Endothelial cell (in vitro differentiated cells): ENCODE data around the gene SLC25A25. TPM values are rescaled to one million over a fixed set of nuclear protein-coding genes. Genes with fewer than 3 reads are reported as not detected.

Experiments
- DNase-seq: peaks from one replicate; pipeline ENCODE4 v3.0.0; 2021; ENCODE audit warnings: low spot score
- H3K27ac Mint-ChIP-seq: one replicate; pipeline ENCODE4 v1.8.0; 2021; ENCODE audit warnings: mixed read lengths, inconsistent platforms; ENCODE audit not compliant: unreplicated experiment
- H3K27me3 Mint-ChIP-seq: one replicate; pipeline ENCODE4 v1.8.0; 2021; ENCODE audit warnings: mild to moderate bottlenecking, moderate library complexity, mixed read lengths, inconsistent platforms; ENCODE audit not compliant: unreplicated experiment
- H3K36me3 Mint-ChIP-seq: one replicate; pipeline ENCODE4 v1.8.0; 2021; ENCODE audit warnings: mild to moderate bottlenecking, low read depth, mixed read lengths, inconsistent platforms; ENCODE audit not compliant: unreplicated experiment
- H3K4me1 Mint-ChIP-seq: one replicate; pipeline ENCODE4 v1.8.0; 2021; ENCODE audit warnings: mild to moderate bottlenecking, mixed read lengths, inconsistent platforms; ENCODE audit not compliant: unreplicated experiment
- H3K4me3 Mint-ChIP-seq: one replicate; pipeline ENCODE4 v1.8.0; 2021; ENCODE audit warnings: mild to moderate bottlenecking, mixed read lengths, inconsistent platforms; ENCODE audit not compliant: unreplicated experiment
- H3K9me3 Mint-ChIP-seq: one replicate; pipeline ENCODE4 v1.8.0; 2021; ENCODE audit warnings: mixed read lengths, inconsistent platforms; ENCODE audit not compliant: unreplicated experiment
- total RNA-seq: library from RNA; stranded (reverse); fragmentation: NEBNext Ultra II Directional; extraction: Animal tissue kit (Norgen Biotek cat#: 25700); gene quantifications from one replicate; pipeline ENCODE4 v1.2.1, GENCODE V29; 2021; ENCODE audit not compliant: unreplicated experiment
- TF ChIP-seq, protein P1 (sequence below): fragments of 200-600 bp; sonication (generic); IDR thresholded peaks from one replicate; pipeline ENCODE4 v1.5.0; 2021; ENCODE audit warnings: antibody characterized with exemption; ENCODE audit not compliant: unreplicated experiment

Gene SLC25A25
- total RNA-seq, 1 donor from 2014 or later = 8.5 TPM

DNA sequence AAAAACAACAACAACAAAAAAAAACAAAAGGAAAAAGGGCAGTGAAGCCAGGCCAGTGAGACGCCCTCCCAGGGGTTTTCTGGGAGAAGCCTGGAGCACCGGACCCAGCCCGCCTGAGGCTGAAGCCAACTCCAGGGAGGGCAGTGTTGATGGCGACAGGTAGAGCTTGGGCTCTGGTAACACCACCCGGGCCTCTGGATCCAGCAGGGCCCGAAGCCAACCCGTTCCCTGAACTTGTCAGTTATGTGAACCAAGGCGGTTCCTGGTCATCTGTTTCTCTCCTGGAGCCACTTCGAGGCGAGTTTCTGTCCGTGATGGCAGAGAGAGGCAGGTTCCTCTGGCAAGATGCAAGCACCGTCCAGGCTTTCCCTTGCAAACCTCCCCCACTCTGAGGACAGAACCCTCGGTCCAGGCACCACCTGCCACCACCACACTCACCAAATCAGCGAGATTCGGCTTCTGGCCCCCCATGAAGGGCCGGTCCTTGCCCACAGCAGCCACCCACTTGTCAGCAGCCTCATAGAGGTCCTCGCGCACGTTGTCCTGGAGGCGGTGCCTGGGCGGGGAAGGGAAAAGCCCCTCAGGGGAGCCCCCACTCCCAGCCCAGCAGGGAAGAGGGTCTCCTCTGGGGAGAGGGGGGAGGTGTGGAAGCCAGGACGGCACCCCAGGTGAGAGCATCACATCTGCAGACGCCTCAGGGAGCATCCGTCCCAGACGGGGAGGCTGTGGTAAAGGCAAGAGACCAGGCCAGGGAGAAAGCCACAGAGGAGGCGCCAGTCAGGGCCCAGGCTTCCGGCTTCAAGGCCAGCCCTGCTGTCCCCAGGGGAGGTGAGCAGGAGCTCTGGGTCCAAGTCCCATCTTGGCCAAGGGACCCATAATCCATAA, 54.1 kb downstream of the SLC25A25 start:
- Mint-ChIP-seq H3K9me3 (no peaks in the 10 kb centered on the region), H3K27ac (no peak overlapping the region), H3K27me3 (peaks cover 2% of the 10 kb centered on the region), H3K4me1 (peaks cover 11% of the 10 kb centered on the region), H3K4me3 (no peak overlapping the region), H3K36me3 (peaks cover 3% of the 10 kb centered on the region)
- TF ChIP-seq, protein P1, sequence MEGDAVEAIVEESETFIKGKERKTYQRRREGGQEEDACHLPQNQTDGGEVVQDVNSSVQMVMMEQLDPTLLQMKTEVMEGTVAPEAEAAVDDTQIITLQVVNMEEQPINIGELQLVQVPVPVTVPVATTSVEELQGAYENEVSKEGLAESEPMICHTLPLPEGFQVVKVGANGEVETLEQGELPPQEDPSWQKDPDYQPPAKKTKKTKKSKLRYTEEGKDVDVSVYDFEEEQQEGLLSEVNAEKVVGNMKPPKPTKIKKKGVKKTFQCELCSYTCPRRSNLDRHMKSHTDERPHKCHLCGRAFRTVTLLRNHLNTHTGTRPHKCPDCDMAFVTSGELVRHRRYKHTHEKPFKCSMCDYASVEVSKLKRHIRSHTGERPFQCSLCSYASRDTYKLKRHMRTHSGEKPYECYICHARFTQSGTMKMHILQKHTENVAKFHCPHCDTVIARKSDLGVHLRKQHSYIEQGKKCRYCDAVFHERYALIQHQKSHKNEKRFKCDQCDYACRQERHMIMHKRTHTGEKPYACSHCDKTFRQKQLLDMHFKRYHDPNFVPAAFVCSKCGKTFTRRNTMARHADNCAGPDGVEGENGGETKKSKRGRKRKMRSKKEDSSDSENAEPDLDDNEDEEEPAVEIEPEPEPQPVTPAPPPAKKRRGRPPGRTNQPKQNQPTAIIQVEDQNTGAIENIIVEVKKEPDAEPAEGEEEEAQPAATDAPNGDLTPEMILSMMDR = no peak
- no peak for DNase-seq

DNA sequence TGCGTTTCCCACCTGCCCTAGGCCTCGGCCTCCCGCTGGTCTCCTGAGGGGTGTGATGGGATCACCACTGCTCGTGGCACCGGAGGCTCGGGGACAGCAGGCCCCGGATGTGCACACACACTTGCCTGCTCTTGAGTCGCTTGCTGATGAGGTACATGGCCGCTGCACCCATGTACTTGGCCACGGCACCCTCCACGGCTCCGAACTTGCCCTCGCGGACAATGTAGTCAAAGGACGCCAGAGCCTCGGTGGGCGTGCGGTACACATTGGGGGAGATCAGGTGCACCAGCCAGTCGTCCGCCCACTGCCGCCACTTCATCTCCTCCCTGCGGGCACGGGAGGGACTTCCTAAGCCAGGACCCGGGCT, 54.8 kb downstream of the SLC25A25 start:
- H3K4me1 Mint-ChIP-seq = peaks cover 9% of the 10 kb centered on the region
- TF ChIP-seq, protein P1 = no peak
- no peak overlapping the region for H3K27ac Mint-ChIP-seq
- H3K27me3 Mint-ChIP-seq = no peaks in the 10 kb centered on the region
- no peaks in the 10 kb centered on the region for H3K9me3 Mint-ChIP-seq
- H3K36me3 Mint-ChIP-seq = peaks cover 3% of the 10 kb centered on the region
- DNase-seq = no peak
- H3K4me3 Mint-ChIP-seq = peak overlapping the region; percentile 56

- Mint-ChIP-seq H3K4me3 (no peak overlapping the region), H3K4me1 (peaks cover 9% of the 10 kb centered on the region), H3K27ac (no peak overlapping the region), H3K36me3 (peaks cover 3% of the 10 kb centered on the region), H3K9me3 (no peaks in the 10 kb centered on the region), H3K27me3 (no peaks in the 10 kb centered on the region)
- no peak for DNase-seq
- TF ChIP-seq, protein P1 = no peak
Observed at GRCh38 chr9:128123451-128124080, 55.5 kb downstream of the SLC25A25 start.

DNA sequence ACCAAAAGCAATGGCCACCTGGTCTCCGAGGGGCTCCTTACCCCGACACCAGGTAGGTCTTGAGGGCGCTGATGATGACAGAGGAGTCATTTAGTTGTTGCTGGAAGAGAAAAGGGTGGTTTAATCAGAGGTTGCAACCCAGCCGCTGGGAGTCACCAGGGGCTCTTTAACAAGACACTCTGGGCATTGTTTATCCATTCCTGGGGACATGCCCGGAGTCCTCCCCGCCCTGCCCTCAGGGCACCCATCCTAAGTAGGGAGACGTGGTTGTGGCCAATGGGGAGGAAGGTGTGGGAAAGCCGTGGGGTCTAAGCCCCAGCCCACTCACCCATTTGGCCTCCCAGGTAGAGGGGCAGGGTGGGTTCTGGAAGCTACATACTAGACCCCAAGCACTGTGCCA, 56.4 kb downstream of the SLC25A25 start:
- H3K27ac Mint-ChIP-seq = no peak overlapping the region
- peaks cover 3% of the 10 kb centered on the region for H3K36me3 Mint-ChIP-seq
- peaks cover 13% of the 10 kb centered on the region for H3K4me1 Mint-ChIP-seq
- no peak overlapping the region for H3K4me3 Mint-ChIP-seq
- TF ChIP-seq, protein P1 = no peak
- H3K9me3 Mint-ChIP-seq = peaks cover 7% of the 10 kb centered on the region
- DNase-seq = no peak
- H3K27me3 Mint-ChIP-seq = peaks cover 3% of the 10 kb centered on the region
